Measurements from ENCODE around the gene USP40.

DNA sequence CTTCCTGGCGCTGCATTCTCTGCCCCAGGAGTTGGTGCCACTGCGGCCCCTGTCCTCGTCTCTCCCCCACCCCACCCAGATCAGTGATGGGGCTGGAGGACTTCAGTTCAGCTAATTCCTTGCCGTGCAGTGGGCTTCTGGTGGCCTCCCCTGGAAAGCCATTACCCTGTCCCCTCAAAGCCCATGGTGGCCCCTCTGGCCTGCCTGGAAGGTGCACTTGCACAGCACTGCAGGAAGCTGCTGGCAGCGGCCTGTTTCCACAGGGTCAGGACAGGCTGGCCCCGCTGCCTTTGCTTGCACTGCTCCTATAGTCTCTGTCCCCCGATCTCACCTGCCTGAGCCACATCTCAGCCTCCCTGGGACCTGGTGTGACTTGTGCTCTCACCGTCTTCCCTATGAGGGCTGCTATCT is 105.1 kb downstream of the USP40 start:
- TF ChIP-seq, protein P1, sequence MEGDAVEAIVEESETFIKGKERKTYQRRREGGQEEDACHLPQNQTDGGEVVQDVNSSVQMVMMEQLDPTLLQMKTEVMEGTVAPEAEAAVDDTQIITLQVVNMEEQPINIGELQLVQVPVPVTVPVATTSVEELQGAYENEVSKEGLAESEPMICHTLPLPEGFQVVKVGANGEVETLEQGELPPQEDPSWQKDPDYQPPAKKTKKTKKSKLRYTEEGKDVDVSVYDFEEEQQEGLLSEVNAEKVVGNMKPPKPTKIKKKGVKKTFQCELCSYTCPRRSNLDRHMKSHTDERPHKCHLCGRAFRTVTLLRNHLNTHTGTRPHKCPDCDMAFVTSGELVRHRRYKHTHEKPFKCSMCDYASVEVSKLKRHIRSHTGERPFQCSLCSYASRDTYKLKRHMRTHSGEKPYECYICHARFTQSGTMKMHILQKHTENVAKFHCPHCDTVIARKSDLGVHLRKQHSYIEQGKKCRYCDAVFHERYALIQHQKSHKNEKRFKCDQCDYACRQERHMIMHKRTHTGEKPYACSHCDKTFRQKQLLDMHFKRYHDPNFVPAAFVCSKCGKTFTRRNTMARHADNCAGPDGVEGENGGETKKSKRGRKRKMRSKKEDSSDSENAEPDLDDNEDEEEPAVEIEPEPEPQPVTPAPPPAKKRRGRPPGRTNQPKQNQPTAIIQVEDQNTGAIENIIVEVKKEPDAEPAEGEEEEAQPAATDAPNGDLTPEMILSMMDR (IDR thresholded peaks at IDR 0.05; ENCODE audit: poor library complexity), result no peak
- TF ChIP-seq EZH2 (IDR thresholded peaks at IDR 0.05; ENCODE audit: borderline replicate concordance) (no peak), EZH2phosphoT487 (IDR thresholded peaks at IDR 0.05; ENCODE audit: low read depth, severe bottlenecking, unreplicated experiment) (no peak)
